Upper lobe of right lung (tissue), 1 donor: Measurements from ENCODE around the gene AGR3. TPM values are rescaled to one million over a fixed set of nuclear protein-coding genes. Genes with fewer than 3 reads are reported as not detected.

Source experiments
- ATAC-seq: fragments of 200-7000 bp; cut with Tn5 transposase; one replicate; pipeline ENCODE4 v1.9.1; 2020; ENCODE audit warnings: mild to moderate bottlenecking, moderate library complexity
- DNase-seq: peaks from one replicate; pipeline ENCODE4 v3.0.0-alpha.2; 2020
- H3K27ac ChIP-seq: fragments of 200-600 bp; one replicate; pipeline ENCODE4 v1.8.0; 2022
- H3K27me3 ChIP-seq: fragments of 200-600 bp; one replicate; pipeline ENCODE4 v1.8.0; 2022; ENCODE audit warnings: mild to moderate bottlenecking
- H3K36me3 ChIP-seq: fragments of 200-600 bp; one replicate; pipeline ENCODE4 v1.8.0; 2022
- H3K4me1 ChIP-seq: fragments of 200-600 bp; one replicate; pipeline ENCODE4 v1.8.0; 2022
- H3K4me3 ChIP-seq: fragments of 200-600 bp; one replicate; pipeline ENCODE4 v1.8.0; 2022; ENCODE audit warnings: mild to moderate bottlenecking
- H3K9me3 ChIP-seq: fragments of 200-600 bp; one replicate; pipeline ENCODE4 v1.8.0; 2022
- CTCF ChIP-seq: fragments of 200-600 bp; IDR thresholded peaks from one replicate; pipeline ENCODE4 v1.8.0; 2022; ENCODE audit warnings: antibody characterized with exemption
- intact Hi-C: fragments of 100-400 bp; cut with DNase I; formaldehyde crosslinking; loops from one replicate; pipeline ENCODE4 v1.11.0; 2022
- total RNA-seq: library from RNA; stranded (reverse); fragmentation: NEBNext Ultra II Directional; extraction: Animal tissue kit (Norgen Biotek cat#: 25700); gene quantifications from one replicate; pipeline ENCODE4 v1.2.1, GENCODE V29; 2021
- donor health status: DM: no; HTN: yes; CAD: no; lungs with severe emphysema.

Gene AGR3
- total RNA-seq, 1 donor from 2014 or later: 37.2 TPM

- Histone ChIP-seq H3K27ac (no peak overlapping the region), H3K4me3 (no peak overlapping the region), H3K4me1 (no peaks in the 10 kb centered on the region), H3K36me3 (no peaks in the 10 kb centered on the region), H3K9me3 (no peaks in the 10 kb centered on the region), H3K27me3 (no peaks in the 10 kb centered on the region)
- ATAC-seq: peak; percentile 37
- no peak for DNase-seq
- intact Hi-C loops: no loop called here
- no peak for TF ChIP-seq CTCF
Observed at GRCh38 chr7:16816824-16817223, 65.0 kb downstream of the AGR3 start.

GRCh38 chr7:16815001-16815400 lies 66.8 kb downstream of the AGR3 start:
- no peak for DNase-seq
- TF ChIP-seq CTCF: no peak
- intact Hi-C loops: no loop called here
- Histone ChIP-seq H3K9me3 (no peaks in the 10 kb centered on the region), H3K4me3 (no peak overlapping the region), H3K27ac (no peak overlapping the region), H3K36me3 (no peaks in the 10 kb centered on the region), H3K27me3 (no peaks in the 10 kb centered on the region), H3K4me1 (no peaks in the 10 kb centered on the region)
- no peak for ATAC-seq

- Histone ChIP-seq H3K27ac (no peak overlapping the region), H3K9me3 (no peaks in the 10 kb centered on the region), H3K27me3 (no peaks in the 10 kb centered on the region), H3K4me3 (no peak overlapping the region), H3K36me3 (no peaks in the 10 kb centered on the region), H3K4me1 (no peaks in the 10 kb centered on the region)
- no peak for TF ChIP-seq CTCF
- intact Hi-C loops: no loop called here
- DNase-seq (no peak), ATAC-seq (peak; percentile 59)
Observed at GRCh38 chr7:16813232-16813616, 68.6 kb downstream of the AGR3 start.

- Histone ChIP-seq H3K36me3 (no peaks in the 10 kb centered on the region), H3K27ac (no peak overlapping the region), H3K4me1 (no peaks in the 10 kb centered on the region), H3K27me3 (no peaks in the 10 kb centered on the region), H3K9me3 (no peaks in the 10 kb centered on the region), H3K4me3 (no peak overlapping the region)
- TF ChIP-seq CTCF: no peak
- ATAC-seq: no peak
- no peak for DNase-seq
- intact Hi-C loops: no loop called here
Observed at GRCh38 chr7:16812542-16813231, 69.1 kb downstream of the AGR3 start.

GRCh38 chr7:16811551-16811950 lies 70.2 kb downstream of the AGR3 start:
- H3K27ac ChIP-seq: no peak overlapping the region
- DNase-seq (no peak), ATAC-seq (no peak)
- H3K27me3 ChIP-seq: no peaks in the 10 kb centered on the region
- no peaks in the 10 kb centered on the region for H3K9me3 ChIP-seq
- no peak for TF ChIP-seq CTCF
- intact Hi-C loops: no loop called here
- H3K4me1 ChIP-seq: no peaks in the 10 kb centered on the region
- no peak overlapping the region for H3K4me3 ChIP-seq
- H3K36me3 ChIP-seq: no peaks in the 10 kb centered on the region

GRCh38 chr7:16810573-16810972 lies 71.2 kb downstream of the AGR3 start:
- intact Hi-C loops: no loop called here
- H3K4me1 ChIP-seq: no peaks in the 10 kb centered on the region
- no peak for TF ChIP-seq CTCF
- ATAC-seq: no peak
- no peak overlapping the region for H3K27ac ChIP-seq
- H3K36me3 ChIP-seq: no peaks in the 10 kb centered on the region
- DNase-seq: no peak
- H3K27me3 ChIP-seq: no peaks in the 10 kb centered on the region
- H3K4me3 ChIP-seq: no peak overlapping the region
- no peaks in the 10 kb centered on the region for H3K9me3 ChIP-seq
